Panc1 (cell line): Measurements from ENCODE around the gene AOC2. TPM values are rescaled to one million over a fixed set of nuclear protein-coding genes. Genes with fewer than 3 reads are reported as not detected.
"Not testable (repeated sequence)": the region's sequence is repeated elsewhere in the genome, so short reads cannot be mapped to it uniquely, and the experiment has no call there.

Experiments
- ATAC-seq: fragments of 200-7000 bp; cut with Tn5 transposase; 2 replicates; pipeline ENCODE4 v1.9.1; 2020; ENCODE audit warnings: mild to moderate bottlenecking, moderate library complexity
- BruUV-seq: library from RNA; stranded (reverse); fragments of 400-500 nt; replicated peaks from 2 replicates; lab custom pipeline; 2021; lab: Mats Ljungman, UMichigan
- CTCF ChIA-PET: fragments of 300-600 bp; sonication (Branson Sonifier 250); formaldehyde crosslinking; loops from one replicate; lab custom pipeline; 2022; ENCODE audit warnings: antibody characterized with exemption; lab: Charles Lee
- POLR2A ChIA-PET: fragments of 300-600 bp; sonication (Branson Sonifier 250); formaldehyde crosslinking; loops from one replicate; lab custom pipeline; 2022; ENCODE audit warnings: antibody characterized with exemption; lab: Charles Lee
- DNase-seq: peaks from one replicate; pipeline ENCODE4 v3.0.0-alpha.2; 2010; ENCODE audit warnings: low read depth, low spot score
- H3K27ac ChIP-seq: 2 replicates; pipeline ENCODE4 v1.5.1; 2011; ENCODE audit warnings: mild to moderate bottlenecking, low read length, inconsistent platforms
- H3K27me3 ChIP-seq: fragments of 200-500 bp; sonication (Bioruptor generic); 2 replicates; pipeline ENCODE4 v1.6.0; 2014; ENCODE audit warnings: low read length, inconsistent platforms; ENCODE audit not compliant: control insufficient read depth, insufficient read depth
- H3K36me3 ChIP-seq: fragments of 200-500 bp; sonication (Bioruptor generic); 2 replicates; pipeline ENCODE4 v1.5.1; 2014; ENCODE audit warnings: inconsistent platforms, mild to moderate bottlenecking, low read length, moderate library complexity; ENCODE audit not compliant: control insufficient read depth, insufficient read depth
- H3K4me1 ChIP-seq: 2 replicates; pipeline ENCODE4 v1.5.1; 2011; ENCODE audit warnings: inconsistent platforms, mild to moderate bottlenecking, low read length, moderate library complexity; ENCODE audit not compliant: control insufficient read depth, insufficient read depth
- H3K4me3 ChIP-seq, 2 experiments: 2 replicates each; pipeline ENCODE4 v1.5.1; 2011 to 2012; ENCODE audit warnings: low read depth in 2 of 2, low read length in 2 of 2, mild to moderate bottlenecking in 2 of 2, inconsistent platforms in 1 of 2, moderate library complexity in 1 of 2
- H3K9me3 ChIP-seq: fragments of 200-500 bp; sonication (Bioruptor generic); 2 replicates; pipeline ENCODE4 v1.5.1; 2014; ENCODE audit warnings: low read depth, mild to moderate bottlenecking, inconsistent platforms, low read length, moderate library complexity; ENCODE audit not compliant: control insufficient read depth, insufficient read depth
- POLR2AphosphoS5 ChIP-seq: IDR thresholded peaks from 2 replicates; pipeline ENCODE4 v1.6.1; 2012; ENCODE audit warnings: mild to moderate bottlenecking, low read depth, low read length, moderate library complexity
- SIN3A ChIP-seq: IDR thresholded peaks from 2 replicates; pipeline ENCODE4 v1.6.1; 2012; ENCODE audit warnings: low read depth, mild to moderate bottlenecking, low read length, moderate library complexity, borderline replicate concordance; ENCODE audit not compliant: insufficient read depth
- TCF7L2 ChIP-seq: IDR thresholded peaks from 2 replicates; pipeline ENCODE4 v1.6.1; 2011; ENCODE audit warnings: mild to moderate bottlenecking, low read depth, low read length, inconsistent platforms
- in situ Hi-C: cut with HindIII; loops from 2 replicates; pipeline ENCODE4 v1.10.0; 2016; ENCODE audit warnings: low sequenced_read_pairs, low pct_unique_long_range_greater_than_20kb
- intact Hi-C: fragments of 100-400 bp; cut with micrococcal nuclease; formaldehyde crosslinking; loops from one replicate; pipeline ENCODE4 v1.10.0; 2022; ENCODE audit not compliant: unreplicated experiment
- total RNA-seq: library from RNA; stranded (reverse); gene quantifications from one replicate; pipeline ENCODE4 v1.2.1, GENCODE V29; 2021; ENCODE audit not compliant: unreplicated experiment
- TF ChIP-seq, protein P1 (sequence below), 2 experiments: IDR thresholded peaks; 2 replicates each; pipeline ENCODE4 v1.6.1; 2011 to 2012; ENCODE audit warnings: low read depth in 2 of 2, control low read depth in 1 of 2, low read length in 1 of 2, mild to moderate bottlenecking in 1 of 2, moderate library complexity in 1 of 2; ENCODE audit not compliant: insufficient read depth in 1 of 2
- TF ChIP-seq, protein P2 (sequence below): fragments of 450-650 bp; IDR thresholded peaks from 2 replicates; pipeline ENCODE4 v1.5.1; 2017; ENCODE audit warnings: mild to moderate bottlenecking

The AOC2 gene
- total RNA-seq, 1 experiment from 2014 or later, result 0.85 TPM

DNA sequence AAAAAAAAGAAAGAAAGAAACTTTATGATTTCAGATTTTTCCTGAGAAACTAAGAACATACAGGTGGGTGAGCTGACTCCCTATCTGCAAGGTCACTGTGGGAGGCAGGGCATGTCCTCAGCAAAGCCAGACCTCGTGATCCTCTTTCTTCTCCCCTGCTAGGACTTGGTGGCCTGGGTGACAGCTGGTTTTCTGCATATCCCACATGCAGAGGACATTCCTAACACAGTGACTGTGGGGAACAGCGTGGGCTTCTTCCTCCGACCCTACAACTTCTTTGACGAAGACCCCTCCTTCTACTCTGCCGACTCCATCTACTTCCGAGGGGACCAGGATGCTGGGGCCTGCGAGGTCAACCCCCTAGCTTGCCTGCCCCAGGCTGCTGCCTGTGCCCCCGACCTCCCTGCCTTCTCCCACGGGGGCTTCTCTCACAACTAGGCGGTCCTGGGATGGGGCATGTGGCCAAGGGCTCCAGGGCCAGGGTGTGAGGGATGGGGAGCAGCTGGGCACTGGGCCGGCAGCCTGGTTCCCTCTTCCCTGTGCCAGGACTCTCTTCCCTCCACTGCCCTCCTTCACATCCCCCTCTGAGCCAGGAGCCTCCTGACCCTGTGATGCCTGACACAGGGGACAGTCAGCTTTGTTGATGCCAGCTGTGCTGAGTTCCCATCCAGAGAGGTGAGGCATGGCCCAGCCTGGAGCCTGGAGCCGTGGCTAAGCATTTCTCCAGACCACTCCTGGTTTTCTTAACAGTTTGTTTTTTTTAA is 29.7 kb downstream of the AOC2 start:
- H3K4me1 ChIP-seq, CTCF ChIA-PET, intact Hi-C loops, H3K9me3 ChIP-seq, DNase-seq, H3K27me3 ChIP-seq, H3K36me3 ChIP-seq, H3K27ac ChIP-seq, in situ Hi-C loops, ATAC-seq, BruUV-seq, H3K4me3 ChIP-seq: not testable (repeated sequence)
- POLR2A ChIA-PET, result interaction anchor here (0.6 kb wide), 1 partner anchor 31 kb away, joined by 6 read pairs; no protein-coding TSS in a partner anchor

DNA sequence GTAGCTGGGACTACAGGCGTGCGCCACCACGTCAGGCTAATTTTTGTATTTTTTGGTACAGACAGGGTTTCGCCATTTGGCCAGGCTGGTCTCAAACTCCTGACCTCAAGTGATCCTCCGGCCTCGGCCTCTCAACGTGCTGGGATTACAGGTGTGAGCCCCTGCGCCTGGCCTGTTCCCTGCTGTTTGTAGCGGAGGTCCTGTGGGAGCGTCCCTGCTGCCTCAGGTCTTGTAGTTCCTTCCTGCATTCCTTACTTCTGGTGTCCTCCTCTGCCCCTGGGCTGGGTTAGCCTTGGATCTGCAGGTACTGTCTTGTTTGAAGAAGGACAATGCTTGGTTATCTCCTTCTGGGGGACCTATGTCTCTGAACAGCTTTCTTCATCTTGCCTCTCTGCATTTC is 32.7 kb downstream of the AOC2 start:
- ChIA-PET POLR2A (no interaction called here), CTCF (no interaction called here)
- in situ Hi-C loops (no loop called here), intact Hi-C loops (no loop called here)
- TF ChIP-seq SIN3A, result no peak
- no peak for TF ChIP-seq TCF7L2
- TF ChIP-seq, protein P1, sequence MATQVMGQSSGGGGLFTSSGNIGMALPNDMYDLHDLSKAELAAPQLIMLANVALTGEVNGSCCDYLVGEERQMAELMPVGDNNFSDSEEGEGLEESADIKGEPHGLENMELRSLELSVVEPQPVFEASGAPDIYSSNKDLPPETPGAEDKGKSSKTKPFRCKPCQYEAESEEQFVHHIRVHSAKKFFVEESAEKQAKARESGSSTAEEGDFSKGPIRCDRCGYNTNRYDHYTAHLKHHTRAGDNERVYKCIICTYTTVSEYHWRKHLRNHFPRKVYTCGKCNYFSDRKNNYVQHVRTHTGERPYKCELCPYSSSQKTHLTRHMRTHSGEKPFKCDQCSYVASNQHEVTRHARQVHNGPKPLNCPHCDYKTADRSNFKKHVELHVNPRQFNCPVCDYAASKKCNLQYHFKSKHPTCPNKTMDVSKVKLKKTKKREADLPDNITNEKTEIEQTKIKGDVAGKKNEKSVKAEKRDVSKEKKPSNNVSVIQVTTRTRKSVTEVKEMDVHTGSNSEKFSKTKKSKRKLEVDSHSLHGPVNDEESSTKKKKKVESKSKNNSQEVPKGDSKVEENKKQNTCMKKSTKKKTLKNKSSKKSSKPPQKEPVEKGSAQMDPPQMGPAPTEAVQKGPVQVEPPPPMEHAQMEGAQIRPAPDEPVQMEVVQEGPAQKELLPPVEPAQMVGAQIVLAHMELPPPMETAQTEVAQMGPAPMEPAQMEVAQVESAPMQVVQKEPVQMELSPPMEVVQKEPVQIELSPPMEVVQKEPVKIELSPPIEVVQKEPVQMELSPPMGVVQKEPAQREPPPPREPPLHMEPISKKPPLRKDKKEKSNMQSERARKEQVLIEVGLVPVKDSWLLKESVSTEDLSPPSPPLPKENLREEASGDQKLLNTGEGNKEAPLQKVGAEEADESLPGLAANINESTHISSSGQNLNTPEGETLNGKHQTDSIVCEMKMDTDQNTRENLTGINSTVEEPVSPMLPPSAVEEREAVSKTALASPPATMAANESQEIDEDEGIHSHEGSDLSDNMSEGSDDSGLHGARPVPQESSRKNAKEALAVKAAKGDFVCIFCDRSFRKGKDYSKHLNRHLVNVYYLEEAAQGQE (IDR thresholded peaks at IDR 0.05; ENCODE audit: insufficient read depth in 1 of 2, low read depth in 2 of 2, low read length in 1 of 2), result no peak
- no peak for TF ChIP-seq POLR2AphosphoS5
- TF ChIP-seq, protein P2, sequence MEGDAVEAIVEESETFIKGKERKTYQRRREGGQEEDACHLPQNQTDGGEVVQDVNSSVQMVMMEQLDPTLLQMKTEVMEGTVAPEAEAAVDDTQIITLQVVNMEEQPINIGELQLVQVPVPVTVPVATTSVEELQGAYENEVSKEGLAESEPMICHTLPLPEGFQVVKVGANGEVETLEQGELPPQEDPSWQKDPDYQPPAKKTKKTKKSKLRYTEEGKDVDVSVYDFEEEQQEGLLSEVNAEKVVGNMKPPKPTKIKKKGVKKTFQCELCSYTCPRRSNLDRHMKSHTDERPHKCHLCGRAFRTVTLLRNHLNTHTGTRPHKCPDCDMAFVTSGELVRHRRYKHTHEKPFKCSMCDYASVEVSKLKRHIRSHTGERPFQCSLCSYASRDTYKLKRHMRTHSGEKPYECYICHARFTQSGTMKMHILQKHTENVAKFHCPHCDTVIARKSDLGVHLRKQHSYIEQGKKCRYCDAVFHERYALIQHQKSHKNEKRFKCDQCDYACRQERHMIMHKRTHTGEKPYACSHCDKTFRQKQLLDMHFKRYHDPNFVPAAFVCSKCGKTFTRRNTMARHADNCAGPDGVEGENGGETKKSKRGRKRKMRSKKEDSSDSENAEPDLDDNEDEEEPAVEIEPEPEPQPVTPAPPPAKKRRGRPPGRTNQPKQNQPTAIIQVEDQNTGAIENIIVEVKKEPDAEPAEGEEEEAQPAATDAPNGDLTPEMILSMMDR, result no peak
- no peak for ATAC-seq
- H3K4me3 ChIP-seq, result no peak overlapping the region
- H3K4me1 ChIP-seq, result no peaks in the 10 kb centered on the region
- no peak overlapping the region for H3K27ac ChIP-seq
- no peak for DNase-seq
- H3K27me3 ChIP-seq, result no peaks in the 10 kb centered on the region
- H3K36me3 ChIP-seq, result no peaks in the 10 kb centered on the region
- no TSS peak for BruUV-seq
- no peaks in the 10 kb centered on the region for H3K9me3 ChIP-seq

DNA sequence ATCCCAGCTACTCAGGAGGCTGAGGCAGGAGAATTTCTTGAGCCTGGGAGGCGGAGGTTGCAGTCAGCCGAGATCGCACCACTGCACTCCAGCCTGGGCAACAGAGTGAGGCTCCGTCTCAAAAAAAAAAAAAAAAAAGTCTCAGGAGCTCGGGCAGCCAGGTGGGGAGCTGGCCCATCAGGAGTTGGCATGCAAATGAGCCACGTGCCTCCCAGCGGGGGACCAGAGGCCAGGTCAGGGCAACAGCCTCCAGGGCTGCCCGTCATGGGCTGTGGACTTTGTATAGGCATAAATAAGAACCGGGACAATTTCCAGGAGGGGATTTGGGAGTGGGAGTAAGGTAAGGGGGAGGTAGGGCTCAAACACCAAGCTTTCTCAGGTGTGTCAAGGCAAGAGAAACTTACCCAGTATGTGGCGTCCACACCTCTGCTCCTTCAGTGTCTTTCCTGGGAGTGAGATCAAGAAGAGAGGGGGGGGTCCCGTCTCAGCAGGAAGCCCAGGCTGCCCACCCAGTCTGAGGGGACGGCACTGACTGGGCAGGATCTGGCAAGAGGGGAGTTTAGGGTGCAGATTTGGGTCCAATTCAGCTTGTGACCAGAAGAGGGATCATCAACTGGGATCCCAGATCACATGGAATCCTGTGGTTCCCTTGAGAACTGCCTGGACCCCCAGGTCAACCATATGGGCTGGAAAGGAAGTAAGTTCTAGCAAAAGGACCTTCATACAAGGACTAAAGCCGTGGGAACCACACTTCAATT is 33.9 kb downstream of the AOC2 start:
- no TSS peak for BruUV-seq
- H3K4me3 ChIP-seq, result no peak overlapping the region
- H3K9me3 ChIP-seq, result no peaks in the 10 kb centered on the region
- DNase-seq (no peak), ATAC-seq (no peak)
- no peaks in the 10 kb centered on the region for H3K36me3 ChIP-seq
- TF ChIP-seq, protein P1 (IDR thresholded peaks at IDR 0.05; ENCODE audit: insufficient read depth in 1 of 2, low read depth in 2 of 2, low read length in 1 of 2), result no peak
- ChIA-PET POLR2A (no interaction called here), CTCF (no interaction called here)
- H3K4me1 ChIP-seq, result no peaks in the 10 kb centered on the region
- in situ Hi-C loops (no loop called here), intact Hi-C loops (no loop called here)
- H3K27me3 ChIP-seq, result no peaks in the 10 kb centered on the region
- no peak overlapping the region for H3K27ac ChIP-seq
